DMS53 treated with DMSO at 0.1 percent for 48 hours (cell line): Measurements from ENCODE around the gene SRGAP1.
"Not testable (repeated sequence)": the region's sequence is repeated elsewhere in the genome, so short reads cannot be mapped to it uniquely, and the experiment has no call there.

Experiments
- DNase-seq: peaks from one replicate; lab custom pipeline; 2025; ENCODE audit not compliant: unreplicated experiment; lab: John Stamatoyannopoulos, UW

The SRGAP1 gene

GRCh38 chr12:63865448-63865847 lies 20.9 kb downstream of the SRGAP1 start:
- DNase-seq = no peak

GRCh38 chr12:63867053-63867452 lies 22.6 kb downstream of the SRGAP1 start:
- DNase-seq = no peak

GRCh38 chr12:63869656-63870055 lies 25.2 kb downstream of the SRGAP1 start:
- no peak for DNase-seq

- no peak for DNase-seq
Observed at GRCh38 chr12:63870838-63871237, 26.3 kb downstream of the SRGAP1 start.

GRCh38 chr12:63874897-63875480 lies 30.5 kb downstream of the SRGAP1 start:
- DNase-seq = no peak

GRCh38 chr12:63875703-63876102 lies 31.2 kb downstream of the SRGAP1 start:
- DNase-seq = no peak

GRCh38 chr12:63876980-63877379 lies 32.5 kb downstream of the SRGAP1 start:
- DNase-seq = no peak

GRCh38 chr12:63877693-63878092 lies 33.2 kb downstream of the SRGAP1 start:
- no peak for DNase-seq

- DNase-seq = not testable (repeated sequence)
Observed at GRCh38 chr12:63880235-63880634, 35.7 kb downstream of the SRGAP1 start.

- no peak for DNase-seq
Observed at GRCh38 chr12:63880742-63881263, 36.3 kb downstream of the SRGAP1 start.

GRCh38 chr12:63882844-63883243 lies 38.3 kb downstream of the SRGAP1 start:
- DNase-seq = peak; percentile 10

- DNase-seq = no peak
Observed at GRCh38 chr12:63885401-63885800, 40.9 kb downstream of the SRGAP1 start.

- DNase-seq = peak; percentile 63
Observed at GRCh38 chr12:63888908-63889635, 44.6 kb downstream of the SRGAP1 start.

- DNase-seq = peak; percentile 17
Observed at GRCh38 chr12:63889721-63890509, 45.4 kb downstream of the SRGAP1 start.

GRCh38 chr12:63893170-63893569 lies 48.7 kb downstream of the SRGAP1 start:
- DNase-seq = no peak

- no peak for DNase-seq
Observed at GRCh38 chr12:63894132-63894531, 49.6 kb downstream of the SRGAP1 start.

- DNase-seq = no peak
Observed at GRCh38 chr12:63895841-63896240, 51.3 kb downstream of the SRGAP1 start.

GRCh38 chr12:63897931-63898330 lies 53.4 kb downstream of the SRGAP1 start:
- DNase-seq = no peak

GRCh38 chr12:63898764-63899337 lies 54.4 kb downstream of the SRGAP1 start:
- DNase-seq = no peak

- DNase-seq = peak; percentile 10
Observed at GRCh38 chr12:63899396-63899795, 54.9 kb downstream of the SRGAP1 start.
